Measurements from ENCODE around the gene AFF1.
"Not testable (repeated sequence)": the region's sequence is repeated elsewhere in the genome, so short reads cannot be mapped to it uniquely, and the experiment has no call there.

The AFF1 gene

DNA sequence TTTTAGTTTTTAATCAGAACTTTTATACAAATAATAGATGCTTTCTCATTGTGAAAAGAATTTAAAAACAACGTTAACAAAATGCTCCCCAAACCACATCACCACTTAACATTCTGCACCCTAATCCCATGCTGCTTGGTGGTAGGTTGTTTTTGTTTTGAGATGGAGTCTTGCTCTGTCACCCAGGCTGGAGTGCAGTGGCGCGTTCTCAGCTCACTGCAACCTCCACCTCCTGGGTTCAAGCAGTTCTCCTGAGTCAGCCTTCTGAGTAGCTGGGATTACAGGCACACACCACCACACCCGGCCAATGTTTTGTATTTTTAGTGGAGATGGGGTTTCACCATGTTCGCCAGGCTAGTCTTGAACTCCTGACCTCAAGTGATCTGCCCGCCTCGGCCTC lies 102.4 kb downstream of the AFF1 start:
- DNase-seq (ENCODE audit: low spot score): not testable (repeated sequence)

DNA sequence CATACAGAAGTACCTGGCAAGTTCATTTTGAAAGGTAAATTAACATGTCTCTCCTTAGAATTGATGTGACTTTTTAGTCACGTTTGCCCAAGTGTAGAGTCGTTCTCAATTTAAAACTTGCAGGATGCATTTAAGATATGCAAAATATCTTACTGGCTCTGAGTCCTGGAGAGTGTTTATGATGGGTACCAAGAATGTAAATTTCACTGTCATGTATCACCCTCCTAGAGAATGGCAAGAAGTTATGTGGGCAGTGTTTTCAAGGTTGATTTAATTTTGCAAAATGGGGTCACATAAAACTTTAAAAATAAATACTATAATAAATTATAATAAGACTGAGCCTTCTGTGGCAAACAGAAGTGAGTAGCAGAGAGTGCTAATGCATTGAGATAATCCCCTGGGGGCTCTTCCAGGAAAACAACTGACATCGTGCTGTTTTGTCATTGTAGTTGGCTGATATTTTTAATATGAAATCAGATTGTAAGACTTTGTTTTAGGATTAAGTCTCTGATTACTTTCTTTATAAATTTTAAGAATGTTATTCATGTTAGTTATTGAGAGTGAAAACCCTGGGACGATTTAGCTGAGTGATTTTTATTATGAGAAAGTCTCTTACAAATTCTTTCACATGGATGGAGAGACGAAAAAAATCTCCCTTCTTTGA lies 103.0 kb downstream of the AFF1 start:
- DNase-seq (ENCODE audit: low spot score): no peak

DNA sequence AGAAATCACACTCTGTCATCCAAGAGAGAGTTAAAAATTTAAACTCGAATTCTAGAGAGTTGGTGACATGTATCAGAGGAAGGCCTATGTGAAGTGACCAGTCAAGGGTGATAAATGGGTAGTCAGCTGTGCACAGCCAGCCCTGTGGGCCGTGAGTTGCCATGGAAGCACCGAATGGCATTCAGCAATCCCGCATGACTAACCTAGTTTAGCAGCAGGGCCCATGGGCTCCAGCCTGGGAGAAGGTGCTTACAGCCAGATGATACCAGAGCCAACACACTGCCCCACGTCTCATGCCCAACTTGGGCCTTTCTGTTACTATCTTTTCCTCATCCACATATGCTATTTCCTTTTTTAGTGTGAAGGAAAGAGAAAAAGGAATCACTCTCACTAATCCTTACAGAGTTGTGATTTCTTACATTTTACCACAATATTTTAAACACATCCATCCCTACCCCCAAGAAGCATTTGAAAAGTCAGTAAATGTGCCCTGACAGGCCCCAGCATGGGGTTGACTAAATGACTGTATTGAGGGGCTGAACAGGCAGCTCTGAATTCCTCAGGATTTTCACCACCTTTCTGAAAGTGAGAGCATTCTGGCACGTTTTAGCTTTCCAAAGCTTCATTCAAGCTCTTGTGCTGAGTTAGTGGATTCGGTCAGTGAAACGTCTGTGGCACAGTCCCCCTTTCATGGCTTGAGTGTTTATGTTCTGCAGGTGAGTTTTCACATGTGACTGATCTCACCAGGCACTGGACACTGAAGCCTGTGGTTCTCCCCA lies 104.2 kb downstream of the AFF1 start:
- no peak for DNase-seq (ENCODE audit: low spot score)

DNA sequence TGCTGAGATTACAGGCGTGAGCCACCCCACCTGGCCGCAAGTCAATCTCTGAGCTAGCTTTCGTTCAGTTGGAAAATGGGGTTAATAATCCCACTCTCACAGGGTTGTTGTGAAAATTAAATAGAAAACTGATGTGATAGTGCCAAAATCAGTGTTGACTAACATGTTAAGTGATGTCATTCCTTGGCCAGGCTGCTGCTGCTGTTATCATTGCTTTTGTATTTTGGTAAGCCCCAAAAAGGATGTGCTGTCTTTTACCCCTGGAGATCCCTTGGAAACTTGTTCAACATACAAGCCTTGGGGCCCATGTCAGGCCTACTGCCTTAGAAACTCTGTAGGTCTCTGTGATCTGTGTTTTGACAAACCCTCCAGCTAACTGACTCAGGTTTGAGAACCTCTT lies 106.3 kb downstream of the AFF1 start:
- no peak for DNase-seq (ENCODE audit: low spot score)

DNA sequence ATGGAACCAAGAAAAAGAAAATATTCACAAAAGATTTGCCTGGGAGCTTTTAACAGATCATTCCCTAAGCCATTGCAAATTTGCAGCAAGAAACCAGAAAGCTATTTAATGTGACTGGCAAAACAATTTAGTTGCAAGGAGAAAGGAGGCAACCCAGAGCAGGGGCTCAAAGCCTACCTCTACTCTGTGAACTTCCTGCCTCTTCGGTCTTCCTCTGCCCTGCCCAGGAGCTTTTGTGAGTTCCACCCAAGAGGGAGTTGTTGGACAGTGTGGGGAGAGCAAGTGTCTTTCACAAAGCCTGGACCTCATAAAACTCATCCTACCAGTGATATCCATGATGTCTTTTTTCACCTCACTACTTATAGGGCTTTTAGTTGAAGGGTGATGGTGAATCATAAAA lies 107.4 kb downstream of the AFF1 start:
- no peak for DNase-seq (ENCODE audit: low spot score)

DNA sequence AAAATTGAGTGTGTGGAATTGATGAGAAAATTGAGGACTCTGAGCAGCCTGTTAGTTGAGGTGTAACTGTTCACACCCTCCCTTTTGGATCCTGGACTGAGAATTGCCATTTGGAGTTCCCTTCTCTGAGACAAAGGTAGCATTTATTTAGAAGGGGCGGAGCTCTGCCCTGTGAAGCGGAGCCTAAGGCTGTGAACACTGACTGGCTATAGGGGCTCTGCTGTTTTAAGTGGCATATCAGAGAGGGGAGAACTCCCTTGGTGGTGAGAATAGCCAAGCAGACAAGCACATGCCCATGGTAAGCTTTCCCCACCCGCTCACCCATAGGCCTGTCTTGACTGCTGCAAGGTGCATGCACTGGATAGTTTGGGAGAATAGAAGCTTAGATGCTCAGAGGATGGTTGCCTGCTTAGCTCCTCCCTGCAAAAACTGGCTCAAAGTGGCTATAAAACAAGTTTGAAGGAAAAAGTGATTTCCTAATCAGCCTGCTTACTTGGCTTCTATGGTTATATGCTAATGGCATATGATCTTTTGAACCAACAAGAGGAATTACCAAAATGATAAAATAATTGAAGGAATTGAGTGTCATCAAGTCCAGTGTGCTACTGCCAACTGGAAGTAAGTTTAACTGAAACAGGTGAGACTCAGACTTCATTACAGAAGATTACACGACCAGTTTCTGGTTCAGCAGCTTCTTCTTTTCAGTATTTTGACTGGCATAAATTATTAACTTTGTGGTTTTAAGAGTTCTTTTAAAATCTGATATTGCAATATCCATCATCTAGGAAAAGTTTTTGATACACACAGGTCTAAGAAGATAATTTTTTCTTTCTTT lies 108.4 kb downstream of the AFF1 start:
- DNase-seq (ENCODE audit: low spot score): no peak

DNA sequence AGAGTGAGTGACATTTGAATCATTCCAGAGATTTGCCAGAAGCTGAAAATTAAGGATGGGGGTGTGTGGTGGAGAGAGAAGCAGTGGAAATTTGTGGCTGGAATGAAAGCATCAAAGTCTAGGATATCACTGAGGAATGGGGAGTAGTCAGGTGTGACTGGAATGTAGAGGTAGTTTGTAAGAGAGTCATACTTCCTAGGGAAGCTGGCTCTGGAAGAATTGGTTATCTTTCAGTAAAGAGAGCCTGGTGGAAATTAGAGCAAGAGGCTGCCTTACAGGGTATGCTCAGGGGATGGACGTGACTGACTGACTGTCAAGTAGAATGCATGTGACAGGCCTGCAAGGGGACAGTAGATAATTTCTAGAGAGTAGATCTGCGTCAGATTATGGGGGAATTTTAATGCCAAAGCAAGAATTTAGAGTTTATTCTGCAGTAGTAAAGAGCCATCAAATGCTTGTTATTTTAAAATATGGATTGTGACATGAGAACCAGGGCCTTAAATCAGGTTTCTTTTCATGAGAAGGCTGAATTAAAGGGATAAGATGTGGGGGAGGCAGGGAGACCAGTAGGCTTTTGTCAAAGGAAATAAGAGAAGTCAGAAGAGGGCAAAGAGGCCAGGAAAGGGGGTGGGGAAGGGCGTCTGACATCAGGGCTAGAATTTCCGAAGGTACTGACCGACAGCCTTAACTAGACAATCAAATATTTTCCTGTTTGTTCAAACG lies 109.9 kb downstream of the AFF1 start:
- DNase-seq (ENCODE audit: low spot score): no peak

DNA sequence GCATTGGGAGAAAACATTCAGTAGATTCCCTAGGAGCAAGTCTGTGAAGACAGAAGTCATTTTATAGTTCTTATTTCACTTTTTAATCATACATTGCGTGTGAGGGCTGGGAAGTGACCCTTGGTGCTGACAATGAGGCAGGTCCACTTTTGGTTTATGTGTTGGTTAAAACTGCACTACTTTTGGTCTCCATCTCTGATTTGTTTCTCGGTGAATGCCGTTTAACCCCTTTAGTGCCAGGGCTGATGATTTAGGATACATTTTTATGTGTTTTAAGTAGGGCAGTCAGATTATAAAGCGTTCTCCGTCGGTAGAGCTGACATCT lies 110.4 kb downstream of the AFF1 start:
- DNase-seq (ENCODE audit: low spot score): no peak

DNA sequence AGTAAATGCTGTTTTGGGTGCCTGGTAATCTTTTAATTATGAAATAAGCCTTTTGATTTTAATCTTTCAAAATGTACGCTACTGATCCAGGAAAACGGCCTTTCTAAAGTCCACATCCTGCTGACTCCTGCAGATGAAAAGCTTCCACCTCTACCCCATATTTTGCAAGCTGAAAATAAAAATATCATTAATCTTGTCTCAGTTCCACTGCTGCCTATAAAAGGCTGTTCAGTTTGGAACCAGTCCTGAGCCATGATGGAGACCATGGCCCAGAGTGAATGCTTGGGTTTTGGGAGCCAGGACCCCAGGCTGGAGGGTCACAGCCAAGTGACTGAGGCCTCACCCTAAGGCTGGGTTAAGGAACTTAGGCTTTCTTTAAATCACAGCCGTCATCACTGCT lies 110.8 kb downstream of the AFF1 start:
- no peak for DNase-seq (ENCODE audit: low spot score)

DNA sequence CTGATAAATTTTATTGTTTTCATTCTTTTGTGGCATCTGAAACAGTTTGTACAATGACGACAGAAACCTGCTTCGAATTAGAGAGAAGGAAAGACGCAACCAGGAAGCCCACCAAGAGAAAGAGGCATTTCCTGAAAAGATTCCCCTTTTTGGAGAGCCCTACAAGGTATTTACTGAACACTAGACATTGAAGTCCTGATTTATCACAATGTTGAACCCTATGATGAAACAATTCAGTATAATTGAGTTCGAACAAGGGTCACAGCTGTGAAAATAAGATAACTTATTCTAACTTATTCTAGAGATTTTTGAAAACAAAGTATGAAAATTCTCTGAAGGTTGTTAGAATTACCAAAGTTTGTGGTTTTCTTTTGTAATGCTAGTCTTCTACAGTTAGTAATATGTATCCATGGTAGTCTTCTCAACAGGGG lies 111.3 kb downstream of the AFF1 start:
- DNase-seq (ENCODE audit: low spot score): no peak

DNA sequence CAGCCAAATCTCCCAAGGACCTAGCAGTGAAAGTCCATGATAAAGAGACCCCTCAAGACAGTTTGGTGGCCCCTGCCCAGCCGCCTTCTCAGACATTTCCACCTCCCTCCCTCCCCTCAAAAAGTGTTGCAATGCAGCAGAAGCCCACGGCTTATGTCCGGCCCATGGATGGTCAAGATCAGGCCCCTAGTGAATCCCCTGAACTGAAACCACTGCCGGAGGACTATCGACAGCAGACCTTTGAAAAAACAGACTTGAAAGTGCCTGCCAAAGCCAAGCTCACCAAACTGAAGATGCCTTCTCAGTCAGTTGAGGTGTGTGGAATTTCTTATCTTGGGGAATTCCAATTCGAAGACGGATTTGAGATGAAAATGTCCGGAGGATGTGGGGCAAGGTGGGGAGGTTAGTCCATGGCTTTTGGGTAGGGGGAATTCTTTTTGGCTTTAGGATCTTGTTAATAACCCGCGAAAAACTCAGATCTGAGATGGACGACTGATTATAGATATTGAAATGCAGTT lies 112.5 kb downstream of the AFF1 start:
- no peak for DNase-seq (ENCODE audit: low spot score)

DNA sequence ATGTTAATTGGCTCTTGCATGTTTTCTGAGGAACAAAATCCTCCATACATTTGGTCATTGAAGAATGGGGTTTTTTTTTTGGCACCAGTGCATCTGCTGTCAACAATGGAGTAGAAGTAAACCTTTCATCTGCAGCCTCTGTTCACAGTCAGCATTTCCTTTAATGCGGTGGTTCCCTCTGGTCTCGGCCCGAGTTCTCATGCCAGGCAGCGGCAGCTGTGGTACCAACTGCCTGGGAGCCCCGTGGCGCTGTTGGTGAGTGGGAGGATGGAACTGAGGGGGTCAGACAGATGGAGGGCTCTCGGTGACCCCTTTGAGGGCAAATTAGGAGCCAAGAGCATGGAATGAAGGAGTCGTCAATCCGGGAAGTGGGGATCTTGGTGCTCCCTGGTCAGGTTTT lies 114.7 kb downstream of the AFF1 start:
- DNase-seq (ENCODE audit: low spot score): no peak

DNA sequence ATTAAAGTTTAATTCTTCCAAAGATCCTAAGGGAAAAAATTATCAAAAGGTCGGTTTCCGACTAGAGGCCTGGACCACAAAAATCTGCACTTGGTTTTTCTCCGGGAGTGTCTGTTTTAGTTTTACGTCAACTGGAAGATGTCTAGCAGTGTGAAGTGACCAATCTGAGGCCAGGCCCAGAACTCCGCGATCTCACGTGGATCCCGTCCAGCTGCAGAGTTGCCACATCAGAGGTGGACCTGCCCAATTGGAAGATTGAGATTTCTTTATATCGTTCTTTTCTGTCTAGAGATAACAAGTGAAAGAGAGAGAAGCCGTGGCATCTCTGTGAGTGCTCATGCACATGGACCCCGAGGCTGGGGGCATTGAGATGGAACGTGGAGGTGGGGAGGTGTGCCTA lies 115.8 kb downstream of the AFF1 start:
- no peak for DNase-seq (ENCODE audit: low spot score)

DNA sequence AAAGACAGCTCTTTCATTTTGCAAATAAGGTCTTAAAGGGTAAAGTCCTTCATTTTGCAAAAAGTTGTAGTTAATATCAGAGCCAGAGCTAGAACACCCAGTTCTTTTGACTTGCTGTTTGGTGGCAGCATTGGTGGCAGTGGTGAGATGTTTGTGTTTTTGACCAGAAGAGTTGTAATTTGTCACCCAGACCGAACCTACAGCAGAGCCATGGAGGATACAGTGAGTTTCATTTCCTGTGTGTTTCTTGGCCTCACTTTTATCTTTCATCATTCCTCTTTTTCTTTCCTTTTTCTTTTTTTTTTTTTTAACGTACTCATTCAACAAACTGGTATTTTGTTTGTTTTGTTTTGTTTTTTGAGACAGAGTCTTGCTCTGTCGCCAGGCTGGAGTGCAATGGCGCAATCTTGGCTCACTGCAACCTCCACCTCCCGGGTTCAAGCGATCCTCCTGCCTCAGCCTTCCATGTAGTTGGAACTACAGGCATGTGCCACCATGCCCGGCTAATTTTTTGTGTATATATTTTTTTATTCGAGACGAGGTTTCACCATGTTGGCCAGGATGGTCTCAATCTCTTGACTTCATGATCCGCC lies 116.4 kb downstream of the AFF1 start:
- DNase-seq (ENCODE audit: low spot score): no peak

DNA sequence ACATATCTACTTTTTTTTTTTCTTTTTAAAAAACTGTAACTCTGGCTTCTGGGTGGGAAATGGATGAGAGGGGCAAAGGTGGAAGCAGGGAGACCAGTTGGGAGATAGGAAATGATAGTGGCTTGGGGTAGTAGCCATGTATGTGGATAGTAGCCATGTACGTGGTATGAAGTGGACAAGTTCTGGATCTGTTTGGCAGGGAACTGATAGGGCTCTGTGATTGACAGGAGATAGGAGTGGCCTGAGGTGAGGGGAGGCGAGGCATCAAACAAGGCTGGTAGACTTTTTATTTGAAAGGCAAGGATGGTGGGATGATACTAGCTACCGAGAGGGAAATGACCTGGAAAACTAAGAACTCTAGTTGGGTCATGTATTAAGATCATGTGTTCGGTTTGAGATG lies 117.8 kb downstream of the AFF1 start:
- DNase-seq (ENCODE audit: low spot score): no peak

DNA sequence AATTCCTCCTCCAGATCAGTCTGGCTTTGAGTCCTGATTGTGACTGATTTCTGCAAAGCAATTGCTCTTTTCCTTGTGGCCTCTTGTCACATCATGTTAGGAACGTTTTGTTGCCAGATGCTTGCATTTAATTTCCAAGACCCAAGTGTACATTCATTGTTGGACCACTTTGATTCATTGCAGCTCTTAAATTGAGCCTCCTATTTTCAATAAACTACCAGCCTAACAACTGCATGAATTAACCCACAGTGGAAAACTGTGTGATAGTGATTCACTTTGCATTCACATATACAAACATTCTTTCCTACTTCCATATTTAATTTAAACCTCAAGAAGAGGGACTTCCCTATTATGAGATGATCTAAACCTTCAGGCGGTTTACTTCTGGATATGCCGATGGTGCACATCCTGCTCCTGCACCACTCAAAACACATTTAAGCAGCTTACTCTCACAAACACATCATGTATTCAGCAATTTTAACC lies 118.4 kb downstream of the AFF1 start:
- no peak for DNase-seq (ENCODE audit: low spot score)

DNA sequence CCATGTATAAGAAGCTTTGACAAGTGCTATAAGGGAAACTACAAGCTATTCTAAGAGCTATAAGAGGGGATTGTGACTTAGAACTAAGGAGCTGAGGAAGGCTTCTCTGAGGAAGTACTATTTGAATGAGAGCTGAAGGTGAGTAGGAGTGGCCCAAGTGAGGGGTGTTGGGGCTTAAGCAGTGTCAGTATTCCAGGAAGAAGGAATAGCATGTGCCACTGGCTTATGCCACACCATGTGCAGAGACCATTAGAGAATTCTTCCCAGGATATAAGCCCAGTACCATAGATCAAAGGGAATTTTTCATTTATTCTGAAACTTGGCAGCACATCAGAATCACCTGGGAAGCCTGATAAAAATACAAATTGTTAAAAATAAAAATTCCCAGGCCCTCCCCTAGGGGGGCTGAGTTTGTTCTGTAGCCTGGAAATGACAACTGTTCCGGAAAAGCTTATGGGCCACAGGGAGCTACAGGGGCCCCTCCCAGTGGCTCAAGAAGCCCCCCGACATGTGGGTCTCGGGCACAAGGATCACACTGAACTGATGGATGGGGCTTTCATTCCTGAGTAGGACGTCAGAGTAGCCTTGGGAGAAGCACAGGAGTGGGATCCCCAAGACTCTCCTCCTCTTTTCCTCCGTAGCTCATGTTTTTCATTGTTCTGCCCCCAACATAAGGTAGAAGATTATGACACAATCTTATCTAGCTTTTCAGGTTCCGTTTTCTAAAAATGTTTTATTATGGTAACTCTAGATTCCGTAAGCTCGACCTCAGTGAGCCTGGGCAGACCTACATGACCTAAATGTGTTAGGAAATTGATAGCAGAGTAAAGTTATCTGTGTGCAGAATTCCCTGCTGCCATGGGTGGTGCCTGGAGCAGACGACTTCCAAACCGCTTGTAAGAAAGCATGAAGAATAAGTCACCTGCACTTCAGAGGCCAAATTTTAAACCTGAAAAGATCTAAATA lies 119.3 kb downstream of the AFF1 start:
- no peak for DNase-seq (ENCODE audit: low spot score)

DNA sequence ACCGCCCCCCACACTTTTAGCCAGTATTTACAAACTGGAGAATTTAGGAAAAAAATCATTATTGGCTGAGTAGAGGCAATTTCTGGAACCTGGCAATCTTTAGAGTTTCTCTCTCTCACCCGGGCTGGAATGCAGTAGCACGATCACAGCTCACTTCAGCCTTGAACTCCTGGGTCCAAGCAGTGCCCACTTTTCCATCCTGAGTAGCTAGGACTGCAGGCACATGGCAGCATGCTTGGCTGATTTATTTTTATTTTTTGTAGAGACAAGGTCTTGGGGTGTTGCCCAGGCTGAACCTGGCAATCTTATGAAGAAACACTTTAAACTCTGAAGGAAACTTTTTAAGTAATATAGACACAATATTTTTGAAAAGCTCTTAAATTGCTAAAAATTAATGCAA lies 120.1 kb downstream of the AFF1 start:
- DNase-seq (ENCODE audit: low spot score): no peak

DNA sequence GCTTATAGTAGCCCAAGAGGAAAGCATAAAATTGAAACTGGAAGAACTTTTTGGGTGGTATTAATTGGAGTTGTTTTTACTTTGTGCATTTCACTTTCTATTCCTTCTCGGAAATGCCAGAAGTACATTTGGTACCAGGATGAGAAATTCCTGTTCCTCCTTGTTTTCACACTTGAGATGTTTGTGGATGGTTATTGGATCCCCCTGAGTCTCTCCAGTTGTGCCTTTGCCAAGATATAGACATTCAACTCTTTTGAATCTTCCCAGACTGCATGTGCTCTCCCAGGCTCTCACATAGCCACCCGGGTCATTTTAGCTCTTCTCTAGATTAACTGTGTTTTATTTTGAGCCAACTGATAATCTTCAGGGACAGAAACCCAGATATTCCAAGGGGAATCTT lies 120.5 kb downstream of the AFF1 start:
- DNase-seq (ENCODE audit: low spot score): no peak

DNA sequence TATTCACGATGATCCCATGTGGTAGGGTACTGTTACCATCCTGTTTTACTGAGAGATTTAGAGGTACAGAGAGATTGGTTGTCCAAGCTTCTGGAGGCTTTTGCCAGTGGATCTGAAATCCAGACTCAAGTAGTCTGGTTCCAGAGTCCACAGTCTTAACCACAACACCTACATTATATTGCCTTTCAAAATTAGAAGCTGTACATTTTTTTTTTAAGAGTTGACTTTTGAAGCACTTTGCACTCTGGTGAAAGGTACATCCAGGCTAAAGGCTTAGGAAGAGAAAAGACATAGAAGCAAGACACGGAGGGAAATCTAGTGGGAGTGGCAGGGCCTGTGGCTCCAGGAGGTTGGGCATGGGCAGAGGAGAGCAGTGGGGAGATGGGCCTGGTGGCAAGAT lies 122.1 kb downstream of the AFF1 start:
- peak; percentile 10 for DNase-seq (ENCODE audit: low spot score)

Data from LoVo (cell line).